Right ventricle myocardium superior (tissue), 1 donor: Measurements from ENCODE around the gene DGKH. TPM values are rescaled to one million over a fixed set of nuclear protein-coding genes. Genes with fewer than 3 reads are reported as not detected.

Source experiments
- ATAC-seq: fragments of 200-7000 bp; cut with Tn5 transposase; one replicate; pipeline ENCODE4 v1.9.1; 2020; ENCODE audit warnings: mild to moderate bottlenecking; ENCODE audit not compliant: poor library complexity
- DNase-seq: peaks from one replicate; pipeline ENCODE4 v3.0.0-alpha.2; 2020
- intact Hi-C: fragments of 100-400 bp; cut with DNase I; formaldehyde crosslinking; loops from one replicate; pipeline ENCODE4 v1.11.2; 2022
- long read RNA-seq: library from polyadenylated mRNA; unstranded; transcript quantifications from one replicate; pipeline ENCODE4 v2.0.0, GENCODE V29; 2021
- total RNA-seq: library from RNA; stranded (reverse); fragmentation: NEBNext Ultra II Directional; extraction: Animal tissue kit (Norgen Biotek cat#: 25700); gene quantifications from one replicate; pipeline ENCODE4 v1.2.1, GENCODE V29; 2021
- donor health status: DM: no; HTN: yes; CAD: no; lungs with severe emphysema.

Gene DGKH
- 4.2 TPM for total RNA-seq
- long read RNA-seq, partial matches to known transcripts, result 0 of 3 reads
- long read RNA-seq, other reads (novel, unspliced or antisense), result 3 of 3 reads

- ATAC-seq, result peak; percentile 20
- intact Hi-C loops, result no loop called here
- no peak for DNase-seq
These were observed at the start of gene DGKH for GRCh38 chr13:42048342-42048683. TSS of gene DGKH (plus strand) at chr13:42048648. CDS start at chr13:42048774, 126 bp downstream.

- intact Hi-C loops, result no loop called here
- DNase-seq (no peak), ATAC-seq (no peak)
These were observed 47.6 kb upstream of the DGKH start for GRCh38 chr13:42000846-42001245.

GRCh38 chr13:42001580-42001979 is 46.9 kb upstream of the DGKH start:
- ATAC-seq, result no peak
- intact Hi-C loops, result no loop called here
- no peak for DNase-seq

- intact Hi-C loops, result no loop called here
- no peak for DNase-seq
- no peak for ATAC-seq
These were observed 46.4 kb upstream of the DGKH start for GRCh38 chr13:42002066-42002465.

GRCh38 chr13:42007844-42008243 is 40.6 kb upstream of the DGKH start:
- intact Hi-C loops, result no loop called here
- ATAC-seq (no peak), DNase-seq (no peak)

- intact Hi-C loops, result no loop called here
These were observed 39.4 kb upstream of the DGKH start for GRCh38 chr13:42009057-42009456.

GRCh38 chr13:42011601-42012350 is 36.7 kb upstream of the DGKH start:
- intact Hi-C loops, result no loop called here
- no peak for DNase-seq
- no peak for ATAC-seq

More at GRCh38 chr13:42009057-42009456, 39.4 kb upstream of the DGKH start:
- DNase-seq (no peak), ATAC-seq (no peak)

- intact Hi-C loops, result no loop called here
- ATAC-seq, result no peak
- DNase-seq, result no peak
These were observed 34.3 kb upstream of the DGKH start for GRCh38 chr13:42014119-42014518.

GRCh38 chr13:42017264-42017663 is 31.2 kb upstream of the DGKH start:
- DNase-seq (no peak), ATAC-seq (no peak)
- intact Hi-C loops, result no loop called here

GRCh38 chr13:42021851-42022250 is 26.6 kb upstream of the DGKH start:
- intact Hi-C loops, result no loop called here
- ATAC-seq (no peak), DNase-seq (no peak)

- intact Hi-C loops, result no loop called here
- ATAC-seq, result no peak
These were observed 26.1 kb upstream of the DGKH start for GRCh38 chr13:42022336-42022735.

GRCh38 chr13:42022796-42023493 is 25.5 kb upstream of the DGKH start:
- DNase-seq (no peak), ATAC-seq (no peak)
- intact Hi-C loops, result no loop called here

More at GRCh38 chr13:42022336-42022735, 26.1 kb upstream of the DGKH start:
- no peak for DNase-seq

- intact Hi-C loops, result no loop called here
- ATAC-seq (no peak), DNase-seq (no peak)
These were observed 21.2 kb upstream of the DGKH start for GRCh38 chr13:42027286-42027685.

- no peak for DNase-seq
- intact Hi-C loops, result no loop called here
- ATAC-seq, result peak; percentile 41
These were observed 20.2 kb upstream of the DGKH start for GRCh38 chr13:42028113-42028799.

GRCh38 chr13:42035905-42036521 is 12.4 kb upstream of the DGKH start:
- DNase-seq, result no peak
- intact Hi-C loops, result no loop called here
- no peak for ATAC-seq

GRCh38 chr13:42036711-42037110 is 11.7 kb upstream of the DGKH start:
- intact Hi-C loops, result no loop called here
- ATAC-seq (no peak), DNase-seq (no peak)

- DNase-seq (no peak), ATAC-seq (no peak)
- intact Hi-C loops, result no loop called here
These were observed 9.6 kb upstream of the DGKH start for GRCh38 chr13:42038661-42039456.

- ATAC-seq (peak; percentile 21), DNase-seq (no peak)
- intact Hi-C loops, result no loop called here
These were observed 8.9 kb upstream of the DGKH start for GRCh38 chr13:42039457-42039945.
